Osteocyte (in vitro differentiated cells): ENCODE measurements around the gene ATAD1. TPM values are rescaled to one million over a fixed set of nuclear protein-coding genes. Genes with fewer than 3 reads are reported as not detected.

ENCODE experiments used
- DNase-seq: peaks from one replicate; pipeline ENCODE4 v3.0.0; 2021; ENCODE audit warnings: mixed read lengths; ENCODE audit not compliant: unreplicated experiment; ENCODE audit errors: extremely low spot score
- H3K27ac Mint-ChIP-seq: one replicate; pipeline ENCODE4 v1.8.0; 2021; ENCODE audit warnings: mild to moderate bottlenecking, mixed read lengths; ENCODE audit not compliant: unreplicated experiment
- H3K27me3 Mint-ChIP-seq: one replicate; pipeline ENCODE4 v1.8.0; 2021; ENCODE audit warnings: mixed read lengths; ENCODE audit not compliant: unreplicated experiment
- H3K36me3 Mint-ChIP-seq: one replicate; pipeline ENCODE4 v1.8.0; 2021; ENCODE audit warnings: mixed read lengths; ENCODE audit not compliant: unreplicated experiment
- H3K4me1 Mint-ChIP-seq: one replicate; pipeline ENCODE4 v1.8.0; 2021; ENCODE audit warnings: mixed read lengths; ENCODE audit not compliant: unreplicated experiment
- H3K4me3 Mint-ChIP-seq: one replicate; pipeline ENCODE4 v1.8.0; 2021; ENCODE audit warnings: mild to moderate bottlenecking, moderate library complexity, mixed read lengths; ENCODE audit not compliant: unreplicated experiment
- H3K9me3 Mint-ChIP-seq: one replicate; pipeline ENCODE4 v1.8.0; 2021; ENCODE audit warnings: mixed read lengths; ENCODE audit not compliant: unreplicated experiment
- total RNA-seq: library from RNA; stranded (reverse); gene quantifications from 2 replicates; pipeline ENCODE4 v1.2.1, GENCODE V29; 2021
- TF ChIP-seq, protein P1 (sequence below): fragments of 200-600 bp; sonication (generic); IDR thresholded peaks from 2 replicates; pipeline ENCODE4 v1.5.0; 2021; ENCODE audit warnings: antibody characterized with exemption, mild to moderate bottlenecking, moderate library complexity

Gene ATAD1
- total RNA-seq, 1 donor from 2014 or later: 63.2 TPM

DNA sequence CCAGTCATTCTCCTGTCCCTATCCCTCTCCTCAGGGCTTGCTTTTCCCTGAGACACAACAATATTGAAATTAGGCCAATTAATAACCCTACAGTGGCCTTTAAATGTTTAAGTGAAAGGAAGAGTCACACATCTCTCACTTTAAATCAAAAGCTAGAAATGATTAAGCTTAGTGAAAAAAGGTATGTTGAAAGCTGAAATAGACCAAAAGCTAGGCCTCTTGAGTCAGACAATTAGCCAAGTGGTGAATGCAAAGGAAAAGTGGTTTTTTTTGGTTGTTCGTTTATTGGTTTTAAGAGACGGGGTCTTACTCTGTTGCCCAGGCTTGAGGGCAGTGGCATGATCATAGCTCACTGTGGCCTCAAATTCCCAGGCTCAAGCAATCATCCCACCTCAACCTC, 9.7 kb upstream of the ATAD1 start:
- no peak overlapping the region for H3K27ac Mint-ChIP-seq
- TF ChIP-seq, protein P1, sequence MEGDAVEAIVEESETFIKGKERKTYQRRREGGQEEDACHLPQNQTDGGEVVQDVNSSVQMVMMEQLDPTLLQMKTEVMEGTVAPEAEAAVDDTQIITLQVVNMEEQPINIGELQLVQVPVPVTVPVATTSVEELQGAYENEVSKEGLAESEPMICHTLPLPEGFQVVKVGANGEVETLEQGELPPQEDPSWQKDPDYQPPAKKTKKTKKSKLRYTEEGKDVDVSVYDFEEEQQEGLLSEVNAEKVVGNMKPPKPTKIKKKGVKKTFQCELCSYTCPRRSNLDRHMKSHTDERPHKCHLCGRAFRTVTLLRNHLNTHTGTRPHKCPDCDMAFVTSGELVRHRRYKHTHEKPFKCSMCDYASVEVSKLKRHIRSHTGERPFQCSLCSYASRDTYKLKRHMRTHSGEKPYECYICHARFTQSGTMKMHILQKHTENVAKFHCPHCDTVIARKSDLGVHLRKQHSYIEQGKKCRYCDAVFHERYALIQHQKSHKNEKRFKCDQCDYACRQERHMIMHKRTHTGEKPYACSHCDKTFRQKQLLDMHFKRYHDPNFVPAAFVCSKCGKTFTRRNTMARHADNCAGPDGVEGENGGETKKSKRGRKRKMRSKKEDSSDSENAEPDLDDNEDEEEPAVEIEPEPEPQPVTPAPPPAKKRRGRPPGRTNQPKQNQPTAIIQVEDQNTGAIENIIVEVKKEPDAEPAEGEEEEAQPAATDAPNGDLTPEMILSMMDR: no peak
- no peaks in the 10 kb centered on the region for H3K36me3 Mint-ChIP-seq
- H3K9me3 Mint-ChIP-seq: no peaks in the 10 kb centered on the region
- H3K4me1 Mint-ChIP-seq: no peaks in the 10 kb centered on the region
- H3K4me3 Mint-ChIP-seq: no peak overlapping the region
- DNase-seq: no peak
- H3K27me3 Mint-ChIP-seq: no peaks in the 10 kb centered on the region

DNA sequence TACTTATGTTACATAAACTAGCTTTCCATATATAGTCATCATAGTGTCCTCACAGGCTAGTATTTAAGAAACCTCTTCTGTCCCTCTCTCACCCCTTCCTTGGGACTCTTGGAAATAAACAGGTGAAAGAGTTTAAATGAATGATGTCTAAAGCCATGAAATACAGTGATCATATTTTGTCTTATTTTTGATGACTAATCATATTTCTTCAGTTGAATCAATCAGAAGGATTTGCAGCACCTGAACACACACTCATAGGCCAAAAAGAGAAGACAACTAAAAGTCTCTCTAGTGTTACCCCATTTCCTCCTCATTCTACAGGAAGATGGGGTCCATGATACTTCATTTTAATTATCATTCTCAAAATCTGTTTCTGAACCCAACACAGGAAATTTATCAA, 8.6 kb upstream of the ATAD1 start:
- Mint-ChIP-seq H3K27me3 (peaks cover 4% of the 10 kb centered on the region), H3K9me3 (no peaks in the 10 kb centered on the region), H3K4me3 (no peak overlapping the region), H3K4me1 (no peaks in the 10 kb centered on the region), H3K27ac (no peak overlapping the region), H3K36me3 (no peaks in the 10 kb centered on the region)
- TF ChIP-seq, protein P1: no peak
- DNase-seq: no peak

DNA sequence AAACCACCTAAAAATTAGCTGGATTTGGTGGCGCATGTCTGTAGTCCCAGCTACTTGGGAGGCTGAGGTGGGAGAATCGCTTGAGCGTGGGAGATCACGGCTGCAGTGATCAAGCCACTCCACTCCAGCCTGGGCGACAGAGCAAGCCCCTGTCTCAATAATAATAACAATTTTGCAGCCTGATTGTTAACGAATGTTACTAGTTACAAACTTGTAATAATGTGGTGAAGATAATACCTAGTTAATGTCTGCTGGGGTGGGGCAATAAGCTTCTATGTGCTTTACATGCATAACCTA, 1.2 kb upstream of the ATAD1 start:
- H3K4me1 Mint-ChIP-seq: peaks cover 25% of the 10 kb centered on the region
- no peaks in the 10 kb centered on the region for H3K36me3 Mint-ChIP-seq
- TF ChIP-seq, protein P1: no peak
- H3K9me3 Mint-ChIP-seq: no peaks in the 10 kb centered on the region
- H3K27ac Mint-ChIP-seq: no peak overlapping the region
- peaks cover 4% of the 10 kb centered on the region for H3K27me3 Mint-ChIP-seq
- peak overlapping the region; percentile 56 for H3K4me3 Mint-ChIP-seq
- no peak for DNase-seq

DNA sequence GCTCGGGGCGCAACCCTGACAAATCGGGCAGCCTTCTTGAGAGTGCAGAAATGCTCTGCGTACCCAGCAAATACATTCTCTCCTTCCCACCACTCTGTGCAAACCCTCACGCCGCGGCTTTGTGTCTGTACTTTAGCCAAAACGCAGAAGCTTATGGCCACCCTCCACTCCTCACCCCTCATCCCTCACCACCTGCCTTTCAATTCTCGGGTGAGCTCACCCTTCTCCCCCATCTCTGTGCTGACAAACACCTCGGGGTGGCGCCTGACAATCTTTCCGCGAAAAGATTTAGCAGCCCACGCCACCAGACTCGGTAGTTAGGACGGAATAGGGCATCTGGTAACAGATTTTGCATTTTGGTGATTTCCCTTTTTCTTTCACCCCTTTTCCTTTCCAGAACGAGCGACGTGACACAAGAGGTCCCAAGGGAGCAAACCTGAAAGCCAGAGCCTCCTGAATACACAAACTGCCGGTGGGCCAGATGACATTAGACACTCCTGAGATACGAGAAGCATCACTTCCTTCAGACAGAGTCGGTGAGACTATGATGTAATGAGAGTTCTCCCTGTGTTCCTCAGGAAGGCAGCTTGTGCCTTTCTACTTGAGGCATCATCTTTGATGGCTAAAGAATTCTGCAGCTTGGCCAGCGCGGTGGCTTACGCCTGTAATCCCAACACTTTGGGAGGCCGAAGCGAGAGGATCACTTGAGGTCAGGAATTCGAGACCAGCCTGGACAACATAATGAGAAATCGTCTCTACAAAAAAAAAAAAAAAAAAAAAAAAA, 671 bp upstream of the ATAD1 start:
- Mint-ChIP-seq H3K36me3 (no peaks in the 10 kb centered on the region), H3K27ac (peak overlapping the region; percentile 95), H3K4me1 (peaks cover 25% of the 10 kb centered on the region), H3K4me3 (peak overlapping the region; percentile 95), H3K9me3 (no peaks in the 10 kb centered on the region), H3K27me3 (peaks cover 4% of the 10 kb centered on the region)
- DNase-seq: no peak
- TF ChIP-seq, protein P1: no peak

DNA sequence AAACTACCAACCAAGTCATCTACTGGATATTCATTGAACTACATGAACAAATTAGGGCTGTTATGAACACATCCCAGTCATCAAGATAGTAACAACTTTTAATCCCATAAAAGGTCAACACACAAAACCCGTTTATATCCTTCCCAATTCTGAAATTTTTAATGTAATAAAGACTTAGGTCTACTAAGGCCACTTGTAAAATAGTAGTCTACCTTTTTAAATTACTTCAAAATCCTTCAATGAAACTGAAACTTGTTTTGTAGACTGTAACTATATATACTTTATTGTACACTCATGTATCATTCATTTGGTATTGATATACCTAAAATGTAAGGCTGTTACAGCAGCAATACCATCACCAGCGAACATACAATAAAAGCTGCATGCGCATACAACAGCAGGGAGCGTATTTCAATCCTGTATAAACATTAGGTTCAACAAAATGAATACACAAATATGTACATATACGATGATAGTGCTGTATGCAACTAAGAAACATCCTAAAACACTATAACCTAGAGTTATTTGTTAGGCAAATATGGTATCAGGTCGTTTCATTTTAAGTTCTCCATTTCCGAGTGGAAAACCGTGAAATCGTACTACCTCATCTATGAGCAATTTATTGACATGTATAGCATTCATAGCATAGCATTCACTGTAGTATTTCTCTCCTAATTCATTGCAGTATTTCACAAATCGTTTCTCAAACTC, 973 bp downstream of the ATAD1 start:
- Mint-ChIP-seq H3K4me1 (peaks cover 25% of the 10 kb centered on the region), H3K36me3 (no peaks in the 10 kb centered on the region), H3K4me3 (peak overlapping the region; percentile 95), H3K9me3 (no peaks in the 10 kb centered on the region), H3K27me3 (no peaks in the 10 kb centered on the region), H3K27ac (peak overlapping the region; percentile 95)
- TF ChIP-seq, protein P1: no peak
- no peak for DNase-seq
